ENCODE data around the gene HSPB7.
"Not testable (repeated sequence)": the region's sequence is repeated elsewhere in the genome, so short reads cannot be mapped to it uniquely, and the experiment has no call there.

Gene HSPB7

DNA sequence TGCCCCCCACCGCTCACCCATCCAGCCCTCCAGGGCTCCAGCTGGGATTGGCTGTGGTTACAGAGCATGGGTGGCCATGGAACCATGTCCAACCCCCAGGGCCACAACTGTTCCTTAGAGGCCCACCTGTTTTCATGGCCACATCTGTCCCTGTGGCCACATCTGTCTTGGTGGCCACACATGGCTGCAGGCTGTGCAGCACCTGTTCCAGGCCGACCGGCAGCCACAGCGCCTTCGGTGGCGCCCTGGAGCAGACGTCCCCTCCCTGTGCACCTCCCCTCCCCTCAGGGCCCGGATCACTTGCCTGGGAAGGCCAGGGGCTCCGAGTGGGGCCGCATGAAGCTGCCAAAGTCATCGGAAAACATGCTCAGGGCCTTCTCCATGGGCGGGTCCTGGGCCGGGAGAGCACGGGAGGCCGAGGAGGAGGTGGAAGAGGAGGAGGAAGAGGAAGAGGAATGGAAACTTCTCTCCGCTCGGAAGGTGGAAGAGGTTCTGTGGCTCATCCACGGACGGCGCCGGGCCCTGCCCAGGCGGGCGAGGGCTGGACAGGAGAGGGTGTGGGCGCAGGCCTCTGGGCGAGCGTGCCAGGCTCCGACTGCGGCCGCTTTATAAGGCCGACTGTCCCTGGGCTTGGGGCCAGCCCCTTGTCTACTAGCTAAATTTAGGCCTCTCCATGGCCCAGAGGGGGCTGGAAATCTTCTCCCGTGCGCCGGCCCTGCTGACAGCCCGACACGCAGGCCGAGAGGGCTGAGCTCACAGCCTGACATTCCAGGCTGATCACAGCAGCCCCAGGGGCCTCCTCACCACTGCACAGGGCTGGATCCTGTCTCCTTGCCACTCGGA, at the start of gene HSPB7:
Gene HSPB7 (minus strand): TSS at position 583 of the 843 bp plus-strand sequence. CDS start 80 bp downstream, at position 503.
- DNase-seq: peak; percentile 64

DNA sequence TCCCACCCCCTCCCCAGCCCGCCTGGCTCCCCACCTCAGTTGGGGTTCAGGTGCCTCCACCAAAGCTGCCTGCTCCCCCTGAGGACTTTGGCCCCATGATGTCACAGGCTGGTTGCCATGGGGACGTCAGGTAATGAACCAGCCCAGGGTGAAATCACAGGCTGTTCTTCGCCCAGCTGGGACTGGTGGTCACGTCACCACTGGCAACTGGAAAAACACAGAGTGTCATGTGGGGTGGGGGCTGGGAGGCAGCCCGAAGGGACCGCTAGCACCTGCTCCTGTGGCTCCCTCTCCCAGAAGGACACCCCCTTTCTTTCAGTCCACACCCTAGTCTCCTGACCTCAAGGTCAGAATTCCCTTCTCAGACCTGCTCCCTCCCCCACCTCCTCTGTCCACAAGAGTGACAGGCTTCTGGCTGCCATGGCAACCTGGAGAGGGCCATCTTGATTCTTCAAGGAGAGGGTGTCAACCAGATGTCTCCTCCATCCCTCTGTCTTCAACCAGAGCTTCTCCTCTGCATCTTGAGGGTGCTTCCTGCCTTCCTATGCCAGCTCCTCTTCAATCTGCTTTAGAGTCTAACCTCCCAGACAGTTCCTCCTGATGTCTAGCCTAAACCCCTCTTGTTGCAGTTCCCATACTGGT, 49.4 kb upstream of the HSPB7 start:
- DNase-seq: no peak

GRCh38 chr1:16066245-16066644, 48.4 kb upstream of the HSPB7 start:
- no peak for DNase-seq

- DNase-seq: no peak
These were observed 47.4 kb upstream of the HSPB7 start for GRCh38 chr1:16065269-16065576.

- DNase-seq: no peak
These were observed 46.9 kb upstream of the HSPB7 start for GRCh38 chr1:16064536-16065268.

- no peak for DNase-seq
These were observed 46.1 kb upstream of the HSPB7 start for GRCh38 chr1:16063921-16064320.

DNA sequence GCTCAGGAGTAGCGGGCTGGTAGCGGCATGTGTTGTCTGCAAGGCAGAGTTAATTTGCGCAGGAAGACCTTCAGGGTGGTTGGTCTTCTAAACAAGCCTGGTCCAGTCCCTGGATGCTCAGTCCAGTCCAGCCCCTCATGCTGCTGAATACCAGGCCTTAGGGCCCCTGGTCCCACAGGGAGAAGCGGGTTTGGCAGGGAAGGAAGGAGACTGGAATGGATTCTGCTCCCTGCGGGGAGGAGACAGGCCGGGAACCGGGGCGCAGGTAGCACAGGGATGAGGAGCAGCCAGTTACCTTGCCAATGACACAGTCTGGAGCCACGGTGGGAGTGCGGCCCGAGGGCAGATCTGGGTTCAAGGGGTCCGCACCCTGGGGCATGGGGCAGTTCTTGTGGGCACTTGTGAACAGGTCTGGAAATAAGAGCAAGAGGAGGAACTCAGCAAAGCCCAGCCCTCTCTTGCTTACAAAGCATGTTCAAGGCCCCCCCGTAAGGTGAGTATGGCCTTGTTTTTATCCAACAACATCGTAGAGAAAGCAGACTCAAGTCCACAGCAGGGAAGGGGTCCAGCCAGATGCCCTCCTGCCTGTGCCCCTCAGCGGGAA, 45.5 kb upstream of the HSPB7 start:
- DNase-seq: no peak

- DNase-seq: not testable (repeated sequence)
These were observed 44.8 kb upstream of the HSPB7 start for GRCh38 chr1:16062687-16063075.

- DNase-seq: not testable (repeated sequence)
These were observed 44.3 kb upstream of the HSPB7 start for GRCh38 chr1:16061989-16062686.

DNA sequence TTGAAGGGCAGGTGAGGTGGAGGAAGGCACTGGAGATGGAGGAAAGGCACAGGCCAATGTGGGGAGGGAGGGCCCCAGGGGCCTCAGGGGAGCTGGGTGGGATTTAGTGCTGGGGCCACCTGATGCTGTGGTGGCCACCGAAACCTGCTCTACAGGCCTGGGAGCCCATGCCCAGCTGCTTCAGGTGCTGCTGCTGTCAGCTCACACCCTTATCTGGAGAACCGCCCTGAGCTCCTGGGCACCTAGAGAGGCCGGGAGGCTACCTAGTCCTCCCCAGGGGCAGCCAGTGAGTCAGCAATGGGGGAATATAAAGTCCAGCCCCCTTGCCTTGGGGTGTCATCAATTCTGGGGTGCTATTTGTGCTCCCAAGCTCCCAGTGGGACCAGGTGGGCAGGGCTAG, 43.4 kb upstream of the HSPB7 start:
- no peak for DNase-seq

DNA sequence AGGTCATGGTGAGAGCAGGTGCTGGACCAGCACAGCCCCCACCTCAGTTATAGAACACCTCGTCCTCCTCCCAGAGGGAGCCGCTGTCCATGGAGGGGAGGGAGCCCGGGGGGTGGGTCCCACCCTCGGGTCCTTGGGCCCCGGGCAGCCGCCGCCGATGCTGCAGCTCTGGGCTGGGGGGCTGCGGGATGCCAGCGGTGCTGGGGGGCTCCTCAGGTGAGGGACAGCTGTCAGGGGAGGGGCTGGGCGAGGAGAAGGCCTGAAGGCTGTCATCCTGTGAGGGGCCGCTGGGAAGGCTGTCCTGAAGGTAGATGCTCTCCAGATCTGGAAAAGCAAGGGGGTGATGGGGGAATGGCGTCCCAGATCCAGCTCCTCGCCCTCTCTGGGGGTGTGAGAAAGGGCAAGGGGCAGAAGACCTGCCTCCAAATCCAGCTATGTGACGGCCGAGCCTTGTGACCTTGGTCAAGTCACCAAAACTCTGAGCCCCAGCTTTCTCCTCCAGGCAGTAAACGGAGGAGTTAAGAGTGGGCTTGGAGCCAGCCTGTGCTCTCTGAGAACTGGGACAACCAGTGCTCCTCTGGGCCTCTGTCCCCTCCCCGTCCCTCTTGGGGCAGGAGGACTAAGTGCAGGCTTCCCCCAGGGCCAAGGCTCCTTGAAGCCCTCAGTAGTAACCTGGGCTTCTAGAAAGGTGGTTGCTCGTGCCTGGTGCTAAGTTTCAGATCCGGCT, 40.7 kb upstream of the HSPB7 start:
- not testable (repeated sequence) for DNase-seq

- DNase-seq: not testable (repeated sequence)
These were observed 39.6 kb upstream of the HSPB7 start for GRCh38 chr1:16057314-16057915.

GRCh38 chr1:16056521-16056912, 38.7 kb upstream of the HSPB7 start:
- DNase-seq: not testable (repeated sequence)

- peak; percentile 73 for DNase-seq
These were observed 38.0 kb upstream of the HSPB7 start for GRCh38 chr1:16055613-16056520.

DNA sequence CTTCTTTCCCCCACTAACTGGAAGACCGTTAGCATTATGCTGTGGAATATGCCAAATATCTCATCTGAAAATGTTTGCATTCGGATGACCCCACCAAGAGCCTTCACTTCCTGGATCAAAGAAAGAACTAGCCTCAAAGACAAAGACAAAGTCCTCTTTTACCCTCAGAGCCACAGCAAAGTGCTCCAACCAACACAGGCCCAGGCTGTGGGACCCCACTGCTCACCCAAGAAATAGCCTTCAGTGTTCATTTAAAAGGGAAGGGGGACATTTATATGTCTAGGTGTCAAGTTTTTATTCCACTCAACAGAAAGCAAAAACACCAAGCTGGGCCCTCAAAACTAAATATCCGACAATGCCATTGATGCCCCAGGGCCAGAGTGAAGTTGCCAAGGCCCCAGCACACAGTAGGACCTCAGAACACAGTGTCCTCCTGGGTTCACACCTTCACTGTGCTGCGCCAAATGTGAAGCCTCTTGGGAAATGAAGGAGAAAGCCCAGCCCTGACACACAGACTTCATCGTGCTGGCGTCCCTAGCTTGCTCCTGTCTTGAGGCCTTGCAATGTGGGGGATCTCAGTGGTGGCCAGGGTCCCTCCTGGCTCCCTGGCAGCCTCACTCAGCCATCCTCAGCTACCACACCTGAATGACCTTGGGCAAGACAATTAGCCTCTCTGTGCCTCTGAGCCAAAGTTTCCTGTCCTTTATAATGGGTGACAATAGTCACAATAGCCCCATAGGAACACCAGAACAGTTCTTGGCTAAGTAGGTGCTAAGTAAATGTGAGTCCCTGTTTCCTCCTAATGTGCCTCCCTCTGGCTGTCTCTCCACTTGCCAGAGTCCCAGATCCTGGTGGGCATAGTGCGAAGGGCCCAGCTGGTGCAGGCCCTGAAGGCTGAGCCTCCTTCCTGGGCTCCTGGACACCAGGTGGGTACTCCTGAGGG, 37.0 kb upstream of the HSPB7 start:
- DNase-seq: no peak

DNA sequence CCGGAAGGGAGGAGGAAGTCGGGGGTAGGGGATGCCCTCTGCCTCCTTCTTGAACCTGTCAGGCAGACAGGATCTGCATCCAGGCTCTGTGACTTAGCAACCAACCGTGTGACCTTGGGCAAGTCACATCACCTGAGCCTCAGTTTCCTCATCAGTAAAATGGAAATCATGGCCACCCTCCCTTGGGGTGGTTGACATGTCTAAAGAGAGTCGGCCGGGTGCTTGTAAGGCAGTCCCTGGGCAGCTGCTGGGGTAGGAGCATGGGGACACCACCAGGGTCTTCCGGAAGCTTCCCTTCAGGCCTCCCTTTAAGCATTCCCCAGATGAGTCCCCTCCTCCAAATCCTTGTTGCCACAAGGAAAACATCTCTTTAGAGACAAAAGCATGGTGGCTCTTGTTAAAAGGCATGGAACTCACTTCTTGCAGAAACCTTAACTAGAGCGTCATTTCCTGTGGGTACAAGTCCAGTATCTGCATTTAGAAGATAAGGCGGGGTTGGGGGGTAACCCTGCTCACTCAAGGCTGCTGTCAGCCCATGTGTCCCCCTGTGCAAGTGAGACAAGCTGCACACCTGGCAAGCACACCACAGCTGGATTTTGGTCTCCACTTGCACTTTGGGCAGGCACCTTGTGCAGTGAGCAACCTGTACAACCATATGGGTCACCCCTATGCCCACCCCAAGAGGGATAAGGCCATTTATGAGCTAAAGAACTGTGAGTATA, 36.1 kb upstream of the HSPB7 start:
- DNase-seq: no peak

GRCh38 chr1:16051949-16052348, 34.1 kb upstream of the HSPB7 start:
- not testable (repeated sequence) for DNase-seq

DNA sequence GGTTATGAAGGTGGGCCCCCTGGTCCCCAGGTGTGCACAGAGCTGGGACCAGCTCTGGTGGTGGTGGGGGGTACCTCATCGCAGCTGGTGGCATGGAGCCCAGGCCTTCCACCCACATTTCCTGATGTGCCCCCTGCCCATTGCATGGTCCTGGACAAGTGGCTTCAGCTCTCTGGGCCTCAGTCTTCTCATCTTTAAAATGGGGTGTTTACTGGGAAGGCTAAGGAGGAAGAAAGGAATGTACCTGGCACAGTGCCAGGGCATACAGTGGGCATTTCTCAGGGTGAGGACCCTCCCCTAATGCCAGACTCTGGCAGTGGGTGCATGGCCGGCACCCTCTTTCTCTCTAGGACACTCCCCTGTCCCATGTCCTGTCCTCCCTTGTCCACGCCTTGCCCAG, 33.2 kb upstream of the HSPB7 start:
- DNase-seq: no peak

DNA sequence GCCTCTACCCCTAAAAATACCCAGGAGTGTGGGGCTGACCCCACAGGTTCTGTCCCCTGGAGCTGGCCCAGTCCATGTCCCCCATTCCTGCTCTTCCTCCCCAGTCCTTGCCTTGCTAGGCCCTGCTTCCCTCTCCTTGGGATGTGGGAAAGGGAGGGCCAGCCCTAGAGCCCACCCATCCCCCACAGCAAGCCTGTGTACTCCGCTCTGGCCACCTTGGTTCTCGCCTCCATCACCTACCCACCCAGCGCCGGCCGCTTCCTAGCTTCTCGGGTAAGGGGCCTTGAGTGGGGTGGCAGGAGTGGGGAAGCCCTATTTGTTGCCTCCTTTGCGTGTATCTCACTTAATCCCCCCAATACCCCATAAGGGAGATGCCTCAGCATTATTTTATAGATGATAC, 32.5 kb upstream of the HSPB7 start:
- DNase-seq: no peak

All from EL (cell line).